Neural cell (in vitro differentiated cells): ENCODE measurements around the gene UNC93B1.
"Not testable (repeated sequence)": the region's sequence is repeated elsewhere in the genome, so short reads cannot be mapped to it uniquely, and the experiment has no call there.

Experiments used
- EZH2 ChIP-seq: fragments of 200-600, 300-800 bp; shearing (Covaris generic), sonication (generic); IDR thresholded peaks from 2 replicates; pipeline ENCODE4 v1.6.1; 2014; ENCODE audit warnings: antibody characterized with exemption, low read length, borderline replicate concordance, mild to moderate bottlenecking; ENCODE audit not compliant: insufficient read depth, poor library complexity, severe bottlenecking
- RAD21 ChIP-seq: fragments of 450-650 bp; conservative IDR thresholded peaks from 2 replicates; pipeline ENCODE4 v1.6.1; 2014; ENCODE audit warnings: antibody characterized with exemption, mild to moderate bottlenecking, moderate library complexity
- REST ChIP-seq: IDR thresholded peaks from 2 replicates; pipeline ENCODE4 v1.6.1; 2012; ENCODE audit warnings: borderline replicate concordance
- TF ChIP-seq, protein P1 (sequence below): fragments of 450-650 bp; IDR thresholded peaks from 2 replicates; pipeline ENCODE4 v1.5.1; 2014; ENCODE audit warnings: antibody characterized with exemption, mild to moderate bottlenecking, moderate library complexity; ENCODE audit not compliant: poor library complexity, severe bottlenecking

DNA sequence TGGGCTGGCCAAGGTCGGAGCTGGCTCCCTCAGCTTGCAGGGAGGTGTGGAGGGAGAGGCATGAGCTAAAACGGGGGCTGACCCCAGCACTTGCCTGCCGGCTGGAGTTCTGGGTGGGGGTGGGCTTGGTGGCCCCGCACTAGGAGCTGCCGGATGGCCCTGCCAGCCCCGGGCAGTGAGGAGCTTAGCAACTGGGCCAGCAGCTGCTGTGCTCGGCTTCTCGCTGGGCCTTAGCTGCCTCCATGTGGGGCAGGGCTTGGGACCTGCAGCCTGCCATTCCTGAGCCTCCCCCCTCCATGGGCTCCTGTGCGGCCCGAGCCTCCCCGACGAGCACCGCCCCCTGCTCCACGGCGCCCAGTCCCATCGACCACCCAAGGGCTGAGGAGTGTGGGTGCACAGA is 40.7 kb downstream of the UNC93B1 start:
- TF ChIP-seq EZH2, REST, RAD21: not testable (repeated sequence)
- TF ChIP-seq, protein P1, sequence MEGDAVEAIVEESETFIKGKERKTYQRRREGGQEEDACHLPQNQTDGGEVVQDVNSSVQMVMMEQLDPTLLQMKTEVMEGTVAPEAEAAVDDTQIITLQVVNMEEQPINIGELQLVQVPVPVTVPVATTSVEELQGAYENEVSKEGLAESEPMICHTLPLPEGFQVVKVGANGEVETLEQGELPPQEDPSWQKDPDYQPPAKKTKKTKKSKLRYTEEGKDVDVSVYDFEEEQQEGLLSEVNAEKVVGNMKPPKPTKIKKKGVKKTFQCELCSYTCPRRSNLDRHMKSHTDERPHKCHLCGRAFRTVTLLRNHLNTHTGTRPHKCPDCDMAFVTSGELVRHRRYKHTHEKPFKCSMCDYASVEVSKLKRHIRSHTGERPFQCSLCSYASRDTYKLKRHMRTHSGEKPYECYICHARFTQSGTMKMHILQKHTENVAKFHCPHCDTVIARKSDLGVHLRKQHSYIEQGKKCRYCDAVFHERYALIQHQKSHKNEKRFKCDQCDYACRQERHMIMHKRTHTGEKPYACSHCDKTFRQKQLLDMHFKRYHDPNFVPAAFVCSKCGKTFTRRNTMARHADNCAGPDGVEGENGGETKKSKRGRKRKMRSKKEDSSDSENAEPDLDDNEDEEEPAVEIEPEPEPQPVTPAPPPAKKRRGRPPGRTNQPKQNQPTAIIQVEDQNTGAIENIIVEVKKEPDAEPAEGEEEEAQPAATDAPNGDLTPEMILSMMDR, result not testable (repeated sequence)
